ENCODE data around the gene TMEM120A.

TMEM120A gene

DNA sequence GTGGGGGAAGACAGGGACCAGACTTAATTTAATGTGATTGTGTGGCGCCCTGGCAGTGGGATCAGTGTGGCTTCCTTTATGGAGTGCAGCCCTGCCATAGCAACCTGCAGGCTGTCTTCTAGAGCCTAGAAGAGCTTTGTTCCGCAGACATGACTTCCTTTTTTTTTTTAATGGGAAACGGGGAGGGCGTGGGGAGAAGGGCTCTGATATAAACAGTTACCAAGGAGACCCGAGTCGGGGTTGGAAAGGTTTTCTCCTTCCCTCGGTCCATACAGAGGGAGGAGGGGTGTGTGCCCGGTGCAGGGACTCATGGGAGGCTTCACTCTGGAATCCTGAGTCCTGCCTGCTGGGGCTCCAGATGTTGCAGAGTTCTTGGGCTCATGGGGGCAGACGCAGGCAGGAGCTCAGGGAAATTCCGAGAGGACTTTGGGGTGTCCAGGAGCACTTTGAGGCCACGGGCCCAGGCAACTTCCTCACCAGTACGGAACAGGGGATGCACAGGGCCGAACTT lies 26.9 kb downstream of the TMEM120A start:
- no peaks in the 10 kb centered on the region for H3K9me3 ChIP-seq (ENCODE audit: low read length)
- peaks cover 57% of the 10 kb centered on the region for H3K4me1 ChIP-seq (ENCODE audit: insufficient read depth, low read length)

DNA sequence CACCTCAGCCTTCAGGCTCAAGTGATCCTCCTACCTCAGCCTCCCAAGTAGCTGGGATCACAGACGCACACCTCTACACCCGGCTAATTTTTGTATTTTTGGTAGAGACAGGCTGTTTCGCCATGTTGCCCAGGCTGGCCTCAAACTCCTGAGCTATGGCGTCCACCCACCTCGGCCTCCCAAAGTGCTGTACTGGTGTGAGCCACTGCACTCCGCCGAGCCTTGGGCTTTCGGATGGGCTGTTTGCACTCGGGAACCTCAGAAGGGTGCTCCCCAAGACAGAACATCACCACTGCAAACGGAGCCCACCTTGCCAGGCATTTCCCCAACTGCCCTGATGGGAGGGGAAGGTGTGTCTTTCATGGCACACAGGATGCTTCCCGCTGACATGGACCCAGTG lies 27.3 kb downstream of the TMEM120A start:
- Histone ChIP-seq H3K4me3 (ENCODE audit: low read length) (no peak overlapping the region), H3K27me3 (ENCODE audit: insufficient read depth, low read length) (no peaks in the 10 kb centered on the region), H3K9me3 (ENCODE audit: low read length) (no peaks in the 10 kb centered on the region), H3K36me3 (ENCODE audit: insufficient read depth, low read length) (no peaks in the 10 kb centered on the region), H2AFZ (ENCODE audit: low read depth, low read length) (no peak overlapping the region), H3K4me1 (ENCODE audit: insufficient read depth, low read length) (peaks cover 61% of the 10 kb centered on the region)

More for the DNA sequence above, 26.9 kb downstream of the TMEM120A start:
- Histone ChIP-seq H3K36me3 (ENCODE audit: insufficient read depth, low read length) (no peaks in the 10 kb centered on the region), H3K4me3 (ENCODE audit: low read length) (no peak overlapping the region), H2AFZ (ENCODE audit: low read depth, low read length) (no peak overlapping the region), H3K27me3 (ENCODE audit: insufficient read depth, low read length) (no peaks in the 10 kb centered on the region)

DNA sequence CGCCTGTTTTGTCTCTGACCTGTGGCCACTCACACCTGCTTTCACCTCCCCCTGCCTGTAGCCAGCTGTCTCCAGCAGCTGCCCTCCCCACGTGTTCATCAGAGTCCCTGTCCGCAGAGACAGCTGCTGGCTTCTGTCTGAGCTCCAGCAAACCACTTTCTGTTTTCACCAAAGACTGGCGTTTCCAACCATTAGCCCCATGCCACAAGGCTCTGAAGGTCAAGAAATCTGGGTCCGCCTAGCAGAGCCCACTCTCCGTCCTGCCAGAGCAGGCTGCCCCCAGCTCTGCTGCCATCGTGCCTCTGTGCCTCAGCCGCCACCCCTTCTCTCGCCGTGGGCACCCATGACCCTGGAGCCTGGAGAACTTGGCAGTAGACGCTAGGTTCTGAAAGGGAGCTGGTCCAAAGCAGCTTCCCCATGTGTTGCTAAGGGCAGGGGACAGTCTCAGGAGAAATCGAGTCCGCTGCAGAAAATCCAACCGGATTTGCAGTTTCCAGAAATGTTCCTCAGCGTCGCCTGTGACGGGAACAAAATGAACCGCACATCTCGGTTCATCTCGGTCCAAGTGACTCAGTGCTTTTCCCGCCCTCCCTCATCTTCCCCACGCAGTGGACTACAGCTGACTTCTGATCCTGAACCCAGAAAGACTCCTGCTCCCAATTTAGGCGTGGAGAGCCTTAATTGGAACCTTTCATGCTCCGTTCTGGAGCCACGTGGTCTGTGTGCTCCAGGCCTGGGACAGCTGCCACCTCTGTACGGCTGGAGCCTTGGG lies 28.0 kb downstream of the TMEM120A start:
- Histone ChIP-seq H3K36me3 (ENCODE audit: insufficient read depth, low read length) (no peaks in the 10 kb centered on the region), H3K4me3 (ENCODE audit: low read length) (no peak overlapping the region), H3K4me1 (ENCODE audit: insufficient read depth, low read length) (peaks cover 59% of the 10 kb centered on the region), H3K27me3 (ENCODE audit: insufficient read depth, low read length) (no peaks in the 10 kb centered on the region), H3K9me3 (ENCODE audit: low read length) (no peaks in the 10 kb centered on the region), H2AFZ (ENCODE audit: low read depth, low read length) (no peak overlapping the region)

DNA sequence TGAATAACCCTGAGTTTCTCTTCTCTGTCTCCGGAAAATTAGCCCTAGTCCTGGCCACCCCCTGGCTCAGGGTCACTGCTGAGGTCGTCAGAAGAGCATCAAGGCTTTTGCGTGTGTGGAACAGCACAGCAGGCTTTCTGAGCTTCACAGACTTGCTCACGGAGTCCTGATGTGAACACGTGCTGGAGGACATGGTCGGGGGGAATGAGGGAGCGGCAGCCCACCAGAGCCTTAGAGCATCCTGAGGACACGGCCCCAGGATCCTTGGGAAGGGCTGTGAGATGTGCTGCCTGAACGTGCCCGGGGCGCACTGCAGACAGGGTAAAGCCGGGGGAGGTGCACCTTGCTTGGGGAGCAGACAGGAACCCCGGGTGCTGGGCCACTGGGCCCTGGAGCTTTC lies 28.8 kb downstream of the TMEM120A start:
- Histone ChIP-seq H3K4me1 (ENCODE audit: insufficient read depth, low read length) (peaks cover 59% of the 10 kb centered on the region), H2AFZ (ENCODE audit: low read depth, low read length) (no peak overlapping the region), H3K9me3 (ENCODE audit: low read length) (no peaks in the 10 kb centered on the region), H3K27me3 (ENCODE audit: insufficient read depth, low read length) (no peaks in the 10 kb centered on the region), H3K4me3 (ENCODE audit: low read length) (no peak overlapping the region), H3K36me3 (ENCODE audit: insufficient read depth, low read length) (no peaks in the 10 kb centered on the region)

DNA sequence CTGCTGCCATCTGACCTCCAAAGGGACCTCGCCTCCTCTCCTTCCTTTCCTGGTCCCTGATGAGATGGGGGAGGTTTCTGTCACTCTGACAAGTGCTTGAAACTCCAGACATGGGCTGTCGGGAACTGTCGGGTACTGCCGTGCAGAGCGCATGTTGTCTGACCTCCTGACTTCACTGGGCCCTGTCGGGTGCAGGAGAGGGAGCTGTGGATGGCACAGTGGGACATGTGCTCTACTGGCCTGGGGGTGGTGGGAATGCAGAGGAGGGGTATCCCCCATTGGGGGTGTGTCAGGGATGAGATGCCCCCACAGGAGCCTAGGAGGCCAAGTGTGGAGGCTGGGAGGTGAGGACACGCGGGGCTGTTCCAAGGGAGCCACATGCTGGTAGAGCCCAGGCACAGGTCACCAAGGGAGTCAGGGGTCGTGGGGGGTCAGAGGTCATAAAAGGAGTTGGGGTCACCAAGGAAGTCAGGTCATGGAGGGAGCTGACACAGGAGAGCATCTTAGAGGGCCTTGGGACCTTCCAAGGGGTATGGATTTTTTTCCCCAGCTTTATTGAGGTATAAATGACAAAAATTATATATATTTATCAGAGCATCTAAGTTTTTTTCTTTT lies 30.9 kb downstream of the TMEM120A start:
- Histone ChIP-seq H3K36me3 (ENCODE audit: insufficient read depth, low read length) (no peaks in the 10 kb centered on the region), H3K27me3 (ENCODE audit: insufficient read depth, low read length) (no peaks in the 10 kb centered on the region), H2AFZ (ENCODE audit: low read depth, low read length) (no peak overlapping the region), H3K4me3 (ENCODE audit: low read length) (no peak overlapping the region), H3K9me3 (ENCODE audit: low read length) (no peaks in the 10 kb centered on the region), H3K4me1 (ENCODE audit: insufficient read depth, low read length) (peaks cover 57% of the 10 kb centered on the region)

DNA sequence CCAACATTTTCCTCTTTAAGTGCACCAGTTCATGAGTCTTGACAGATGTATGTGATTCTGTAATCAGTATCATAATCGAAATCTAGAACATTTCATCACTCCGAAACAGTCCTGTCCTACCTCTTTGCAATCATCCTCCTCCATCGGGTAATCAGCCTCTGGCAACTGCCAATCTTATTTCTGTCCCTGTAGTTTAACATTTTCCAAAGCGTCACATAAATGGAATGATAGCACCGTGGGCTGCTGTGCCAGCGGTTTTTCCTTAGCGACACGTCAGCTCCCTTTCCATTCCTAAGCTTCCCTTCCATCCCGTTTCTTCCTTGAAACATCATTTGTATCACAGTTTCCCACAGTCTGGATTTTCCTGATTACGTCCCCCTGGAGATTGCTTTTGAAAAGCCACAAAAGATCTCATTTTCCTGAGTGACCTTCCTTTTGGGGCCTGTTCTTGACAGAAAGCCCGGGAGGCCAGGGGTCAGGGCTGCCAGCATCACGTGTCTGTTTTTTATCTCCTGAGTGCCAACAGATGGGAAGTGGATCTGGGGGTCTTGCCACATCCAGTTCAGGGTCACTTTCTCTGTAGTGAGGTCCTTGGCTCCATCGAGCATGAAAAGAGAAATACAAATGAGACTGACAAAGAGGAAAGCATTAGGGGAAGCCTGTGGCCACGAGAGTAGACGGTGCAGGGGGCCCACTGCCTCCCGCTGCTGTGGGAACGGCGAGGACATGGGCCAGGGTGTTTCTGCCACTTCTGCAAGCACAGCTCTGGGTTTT lies 31.6 kb downstream of the TMEM120A start:
- H3K4me3 ChIP-seq (ENCODE audit: low read length): no peak overlapping the region
- H3K9me3 ChIP-seq (ENCODE audit: low read length): no peaks in the 10 kb centered on the region
- H3K4me1 ChIP-seq (ENCODE audit: insufficient read depth, low read length): peaks cover 50% of the 10 kb centered on the region
- no peak overlapping the region for H2AFZ ChIP-seq (ENCODE audit: low read depth, low read length)
- H3K27me3 ChIP-seq (ENCODE audit: insufficient read depth, low read length): no peaks in the 10 kb centered on the region
- H3K36me3 ChIP-seq (ENCODE audit: insufficient read depth, low read length): no peaks in the 10 kb centered on the region

DNA sequence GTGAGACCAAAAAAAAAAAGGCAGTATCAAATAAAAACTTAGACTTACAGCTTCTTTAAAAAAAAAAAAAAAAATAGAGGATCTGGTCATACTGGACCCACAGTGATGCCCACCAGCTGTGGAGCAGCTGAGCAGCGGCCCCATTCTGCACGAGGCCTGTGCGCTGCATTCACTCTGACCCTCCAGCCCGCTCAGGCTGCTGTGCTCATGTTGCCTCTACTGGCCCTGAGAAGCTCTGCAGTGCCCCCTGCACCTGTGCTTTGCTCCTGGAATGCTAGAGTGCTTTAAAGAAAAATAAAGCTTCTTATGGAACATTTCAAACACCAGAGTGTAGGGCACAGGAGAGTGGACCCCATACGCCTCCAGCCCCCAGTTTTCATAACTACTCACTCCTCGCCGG lies 33.2 kb downstream of the TMEM120A start:
- H3K36me3 ChIP-seq (ENCODE audit: insufficient read depth, low read length): peaks cover 3% of the 10 kb centered on the region
- no peaks in the 10 kb centered on the region for H3K9me3 ChIP-seq (ENCODE audit: low read length)
- H3K27me3 ChIP-seq (ENCODE audit: insufficient read depth, low read length): no peaks in the 10 kb centered on the region
- H3K4me1 ChIP-seq (ENCODE audit: insufficient read depth, low read length): peaks cover 35% of the 10 kb centered on the region
- no peak overlapping the region for H3K4me3 ChIP-seq (ENCODE audit: low read length)
- H2AFZ ChIP-seq (ENCODE audit: low read depth, low read length): no peak overlapping the region

DNA sequence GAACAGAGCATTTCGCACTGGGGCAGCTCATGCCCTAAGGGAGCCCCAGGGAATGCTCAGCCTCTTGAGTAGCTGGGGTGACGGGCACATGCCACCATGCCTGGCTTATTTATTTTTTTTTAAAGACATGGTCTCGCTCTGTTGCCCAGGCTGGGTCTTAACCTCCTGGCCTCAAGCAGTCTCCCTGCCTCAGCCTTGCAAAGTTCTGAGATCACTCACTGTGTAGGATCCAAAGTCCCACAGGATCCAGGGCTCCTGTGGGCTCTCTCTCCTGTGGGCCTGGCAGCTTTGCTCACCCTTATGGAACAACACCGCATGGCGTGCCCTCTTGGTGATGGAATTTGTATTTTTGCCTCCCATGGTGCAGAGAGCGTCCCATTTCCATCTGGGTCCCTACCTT lies 34.0 kb downstream of the TMEM120A start:
- Histone ChIP-seq H3K4me1 (ENCODE audit: insufficient read depth, low read length) (peaks cover 26% of the 10 kb centered on the region), H2AFZ (ENCODE audit: low read depth, low read length) (no peak overlapping the region), H3K36me3 (ENCODE audit: insufficient read depth, low read length) (peaks cover 9% of the 10 kb centered on the region), H3K9me3 (ENCODE audit: low read length) (no peaks in the 10 kb centered on the region), H3K4me3 (ENCODE audit: low read length) (no peak overlapping the region), H3K27me3 (ENCODE audit: insufficient read depth, low read length) (no peaks in the 10 kb centered on the region)

DNA sequence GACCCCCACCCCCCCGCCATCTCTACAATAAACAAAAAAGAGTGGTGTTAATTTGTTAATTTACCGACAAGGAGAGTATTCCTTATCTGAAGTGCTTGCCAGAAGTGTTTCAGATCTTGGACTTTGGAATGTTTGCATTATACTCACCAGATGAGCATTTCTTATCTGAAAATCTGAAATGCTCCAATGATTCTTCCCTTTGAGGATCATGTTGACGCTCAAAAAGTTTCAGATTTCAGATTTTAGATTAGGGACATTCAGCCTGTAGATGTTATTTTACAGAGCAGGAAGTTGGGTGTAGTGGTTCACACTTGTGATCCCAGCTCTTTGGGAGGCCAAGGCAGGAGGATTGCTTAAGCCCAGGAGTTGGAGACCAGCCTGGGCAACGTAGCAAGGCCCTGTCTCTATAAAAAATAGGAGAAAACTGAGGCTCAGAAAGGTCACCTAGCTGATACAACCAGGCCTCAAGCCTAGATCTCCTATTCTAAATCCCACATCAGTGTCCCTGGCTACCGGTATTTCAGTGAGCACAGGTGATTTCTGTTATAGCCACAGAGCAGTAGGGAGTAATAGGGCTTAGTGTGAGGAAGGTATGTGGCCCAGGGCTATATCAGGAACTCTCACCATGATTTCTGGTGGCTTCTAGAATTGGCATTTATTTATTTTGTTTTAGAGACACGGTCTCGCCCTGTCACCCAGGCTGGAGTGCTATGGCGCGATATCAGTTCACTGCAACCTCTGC lies 35.4 kb downstream of the TMEM120A start:
- H3K36me3 ChIP-seq (ENCODE audit: insufficient read depth, low read length): peaks cover 19% of the 10 kb centered on the region
- H2AFZ ChIP-seq (ENCODE audit: low read depth, low read length): no peak overlapping the region
- H3K27me3 ChIP-seq (ENCODE audit: insufficient read depth, low read length): no peaks in the 10 kb centered on the region
- H3K4me1 ChIP-seq (ENCODE audit: insufficient read depth, low read length): peaks cover 18% of the 10 kb centered on the region
- no peaks in the 10 kb centered on the region for H3K9me3 ChIP-seq (ENCODE audit: low read length)
- no peak overlapping the region for H3K4me3 ChIP-seq (ENCODE audit: low read length)

DNA sequence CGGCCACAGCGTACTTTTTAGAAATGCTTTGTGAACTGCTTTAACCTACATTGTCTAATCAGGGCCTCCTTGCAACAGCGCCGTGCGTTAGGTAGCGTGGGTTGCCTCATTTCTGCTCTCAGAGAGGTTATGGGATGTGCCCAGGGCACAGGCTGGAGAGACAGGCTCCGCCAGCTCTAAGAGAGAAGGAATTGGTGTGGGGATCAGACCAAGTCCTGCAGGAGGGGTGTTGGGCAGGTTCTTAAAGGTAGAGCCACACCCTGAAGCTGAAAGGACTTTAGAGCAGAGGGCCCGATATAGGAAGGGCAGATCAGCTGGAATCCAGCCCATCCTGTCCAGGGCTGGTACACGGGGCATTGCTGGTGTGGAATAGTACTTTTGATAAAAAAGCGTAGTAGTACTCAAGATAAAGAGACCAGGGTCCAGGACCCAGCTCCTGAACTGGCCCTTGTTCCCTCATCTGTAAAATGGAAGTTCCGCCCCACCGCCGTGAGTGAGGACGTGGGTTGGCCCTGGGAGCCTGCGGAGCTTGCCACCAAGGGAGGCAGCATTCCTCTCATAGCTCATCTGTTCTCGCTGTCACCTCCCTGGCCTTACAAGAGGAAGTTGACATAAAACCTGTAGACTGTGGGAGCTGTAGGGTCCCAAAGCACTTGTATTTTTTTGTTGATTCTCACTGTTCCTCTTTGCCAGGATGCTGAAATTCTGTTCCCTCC lies 37.2 kb downstream of the TMEM120A start:
- Histone ChIP-seq H3K4me1 (ENCODE audit: insufficient read depth, low read length) (peaks cover 2% of the 10 kb centered on the region), H3K4me3 (ENCODE audit: low read length) (no peak overlapping the region), H2AFZ (ENCODE audit: low read depth, low read length) (no peak overlapping the region), H3K36me3 (ENCODE audit: insufficient read depth, low read length) (peaks cover 21% of the 10 kb centered on the region), H3K9me3 (ENCODE audit: low read length) (peaks cover 2% of the 10 kb centered on the region), H3K27me3 (ENCODE audit: insufficient read depth, low read length) (no peaks in the 10 kb centered on the region)

DNA sequence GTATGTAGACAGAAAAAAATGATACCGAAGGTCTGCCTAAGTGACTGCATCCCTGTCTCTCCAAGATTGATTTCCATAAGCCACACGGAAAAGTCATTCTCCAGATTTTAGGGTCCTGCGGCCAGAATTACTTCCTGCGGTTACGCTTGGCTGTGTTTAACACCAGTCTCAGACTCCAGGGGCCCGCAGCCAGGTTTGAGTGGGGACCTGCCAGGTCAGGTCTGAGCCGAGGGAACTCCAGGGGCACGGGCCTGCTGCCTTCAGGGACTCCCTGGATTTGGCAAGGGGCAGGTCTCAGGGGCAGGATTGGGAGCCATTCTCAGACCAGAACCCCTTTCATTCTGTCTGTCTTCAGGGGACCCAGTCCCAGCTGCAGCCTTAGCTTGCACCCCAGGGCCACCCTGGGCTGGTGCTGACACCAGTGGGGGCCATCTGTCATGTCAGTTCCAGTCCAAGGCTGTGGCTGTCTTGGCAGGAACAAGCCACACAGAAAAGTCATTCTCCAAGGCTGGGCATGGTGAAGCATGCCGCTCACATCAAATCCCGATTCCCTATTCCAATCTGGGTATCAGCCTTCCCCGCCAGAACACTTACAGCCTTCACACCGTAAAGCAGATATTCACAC lies 39.0 kb downstream of the TMEM120A start:
- Histone ChIP-seq H2AFZ (ENCODE audit: low read depth, low read length) (no peak overlapping the region), H3K9me3 (ENCODE audit: low read length) (peaks cover 2% of the 10 kb centered on the region), H3K4me3 (ENCODE audit: low read length) (no peak overlapping the region), H3K36me3 (ENCODE audit: insufficient read depth, low read length) (peaks cover 21% of the 10 kb centered on the region), H3K4me1 (ENCODE audit: insufficient read depth, low read length) (no peaks in the 10 kb centered on the region), H3K27me3 (ENCODE audit: insufficient read depth, low read length) (no peaks in the 10 kb centered on the region)

DNA sequence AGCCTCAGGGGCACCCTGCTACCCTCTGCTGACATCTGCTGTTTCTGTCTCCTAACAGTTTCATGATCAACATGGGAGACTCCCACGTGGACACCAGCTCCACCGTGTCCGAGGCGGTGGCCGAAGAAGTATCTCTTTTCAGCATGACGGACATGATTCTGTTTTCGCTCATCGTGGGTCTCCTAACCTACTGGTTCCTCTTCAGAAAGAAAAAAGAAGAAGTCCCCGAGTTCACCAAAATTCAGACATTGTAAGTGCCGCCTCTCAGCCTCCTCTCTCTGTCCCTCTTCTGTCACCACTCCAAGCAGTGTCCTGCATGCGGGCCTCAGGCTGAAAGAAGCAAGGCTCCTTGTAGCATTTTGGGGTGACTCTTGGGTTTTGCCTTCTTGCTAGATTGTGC lies 40.5 kb downstream of the TMEM120A start:
- Histone ChIP-seq H3K27me3 (ENCODE audit: insufficient read depth, low read length) (no peaks in the 10 kb centered on the region), H3K4me3 (ENCODE audit: low read length) (no peak overlapping the region), H3K4me1 (ENCODE audit: insufficient read depth, low read length) (no peaks in the 10 kb centered on the region), H2AFZ (ENCODE audit: low read depth, low read length) (no peak overlapping the region), H3K9me3 (ENCODE audit: low read length) (peaks cover 2% of the 10 kb centered on the region), H3K36me3 (ENCODE audit: insufficient read depth, low read length) (peaks cover 21% of the 10 kb centered on the region)
